Stimulated activated CD8-positive, alpha-beta memory T cell treated with anti-CD3 and anti-CD28 coated beads, Interleukin-15, amount 100 ng/mL, for 1 hour (primary cell): Measurements from ENCODE around the gene SUMO2.
"Not testable (repeated sequence)": the region's sequence is repeated elsewhere in the genome, so short reads cannot be mapped to it uniquely, and the experiment has no call there.

ENCODE experiments used
- DNase-seq: peaks from one replicate; pipeline ENCODE4 v3.0.0-alpha.2; 2020; ENCODE audit warnings: low read depth

The SUMO2 gene

GRCh38 chr17:75182569-75183436 lies at the start of gene SUMO2:
Gene SUMO2, minus strand, starts transcription at chr17:75182959. Its CDS starts 125 bp downstream, at chr17:75182834.
- peak; percentile 89 for DNase-seq

GRCh38 chr17:75231741-75232464 lies 49.1 kb upstream of the SUMO2 start:
- no peak for DNase-seq

GRCh38 chr17:75231071-75231470 lies 48.3 kb upstream of the SUMO2 start:
- no peak for DNase-seq

- DNase-seq = no peak
These were observed 46.1 kb upstream of the SUMO2 start for GRCh38 chr17:75228847-75229246.

- no peak for DNase-seq
These were observed 45.5 kb upstream of the SUMO2 start for GRCh38 chr17:75228305-75228704.

GRCh38 chr17:75227729-75228128 lies 45.0 kb upstream of the SUMO2 start:
- DNase-seq = no peak

- DNase-seq = no peak
These were observed 42.3 kb upstream of the SUMO2 start for GRCh38 chr17:75225016-75225415.

- no peak for DNase-seq
These were observed 37.1 kb upstream of the SUMO2 start for GRCh38 chr17:75219815-75220214.

GRCh38 chr17:75218131-75218530 lies 35.4 kb upstream of the SUMO2 start:
- DNase-seq = no peak

GRCh38 chr17:75209061-75209460 lies 26.3 kb upstream of the SUMO2 start:
- no peak for DNase-seq

GRCh38 chr17:75208161-75208560 lies 25.4 kb upstream of the SUMO2 start:
- DNase-seq = no peak

GRCh38 chr17:75207760-75208159 lies 25.0 kb upstream of the SUMO2 start:
- no peak for DNase-seq

- not testable (repeated sequence) for DNase-seq
These were observed 24.3 kb upstream of the SUMO2 start for GRCh38 chr17:75207050-75207407.

- DNase-seq = no peak
These were observed 23.0 kb upstream of the SUMO2 start for GRCh38 chr17:75205793-75206163.

- DNase-seq = peak; percentile 87
These were observed 22.5 kb upstream of the SUMO2 start, which contains the start of gene NUP85 for GRCh38 chr17:75205037-75205792. Gene NUP85, plus strand, starts transcription at chr17:75205679. Its CDS starts 83 bp downstream, at chr17:75205762.

GRCh38 chr17:75199886-75200618 lies 17.3 kb upstream of the SUMO2 start:
- DNase-seq = no peak

- no peak for DNase-seq
These were observed 12.1 kb upstream of the SUMO2 start for GRCh38 chr17:75194879-75195278.

- DNase-seq = no peak
These were observed 8.8 kb upstream of the SUMO2 start for GRCh38 chr17:75191584-75191983.

GRCh38 chr17:75188614-75189013 lies 5.9 kb upstream of the SUMO2 start:
- no peak for DNase-seq

- no peak for DNase-seq
These were observed 1.5 kb upstream of the SUMO2 start for GRCh38 chr17:75183999-75184884.

GRCh38 chr17:75182319-75182568 lies 515 bp downstream of the SUMO2 start:
- no peak for DNase-seq
